ENCODE measurements around the gene ELAVL4.
A peak's percentile ranks its signal among the peaks of the same experiment; 100 is the strongest.

ELAVL4 gene

DNA sequence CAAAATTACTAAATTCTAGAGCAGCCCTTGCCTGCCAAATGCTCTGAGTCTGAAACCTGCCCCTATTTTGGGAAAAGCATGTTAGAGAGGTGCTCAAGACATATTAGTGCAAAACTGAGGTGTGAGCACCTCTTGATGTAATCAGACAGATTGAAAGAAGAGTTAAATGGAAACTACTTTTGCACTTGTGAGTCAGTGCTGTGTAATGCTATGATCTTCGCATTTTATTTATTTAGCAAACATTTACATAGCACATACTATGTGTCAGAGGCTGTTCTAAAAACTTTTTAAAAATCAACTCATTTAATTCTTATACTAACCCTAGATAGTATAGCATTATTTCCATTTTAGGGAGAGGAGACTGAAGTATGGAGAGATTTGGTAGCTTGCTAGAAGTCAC, 138.1 kb downstream of the ELAVL4 start:
- H3K4me1 Mint-ChIP-seq: no peaks in the 10 kb centered on the region
- no peaks in the 10 kb centered on the region for H3K36me3 Mint-ChIP-seq (ENCODE audit: low read depth)
- H3K9me3 Mint-ChIP-seq: peaks cover 12% of the 10 kb centered on the region
- H3K4me3 Mint-ChIP-seq: no peak overlapping the region
- H3K27me3 Mint-ChIP-seq (ENCODE audit: low read depth): peaks cover 3% of the 10 kb centered on the region
- H3K27ac Mint-ChIP-seq: no peak overlapping the region
- TF ChIP-seq, protein P1, sequence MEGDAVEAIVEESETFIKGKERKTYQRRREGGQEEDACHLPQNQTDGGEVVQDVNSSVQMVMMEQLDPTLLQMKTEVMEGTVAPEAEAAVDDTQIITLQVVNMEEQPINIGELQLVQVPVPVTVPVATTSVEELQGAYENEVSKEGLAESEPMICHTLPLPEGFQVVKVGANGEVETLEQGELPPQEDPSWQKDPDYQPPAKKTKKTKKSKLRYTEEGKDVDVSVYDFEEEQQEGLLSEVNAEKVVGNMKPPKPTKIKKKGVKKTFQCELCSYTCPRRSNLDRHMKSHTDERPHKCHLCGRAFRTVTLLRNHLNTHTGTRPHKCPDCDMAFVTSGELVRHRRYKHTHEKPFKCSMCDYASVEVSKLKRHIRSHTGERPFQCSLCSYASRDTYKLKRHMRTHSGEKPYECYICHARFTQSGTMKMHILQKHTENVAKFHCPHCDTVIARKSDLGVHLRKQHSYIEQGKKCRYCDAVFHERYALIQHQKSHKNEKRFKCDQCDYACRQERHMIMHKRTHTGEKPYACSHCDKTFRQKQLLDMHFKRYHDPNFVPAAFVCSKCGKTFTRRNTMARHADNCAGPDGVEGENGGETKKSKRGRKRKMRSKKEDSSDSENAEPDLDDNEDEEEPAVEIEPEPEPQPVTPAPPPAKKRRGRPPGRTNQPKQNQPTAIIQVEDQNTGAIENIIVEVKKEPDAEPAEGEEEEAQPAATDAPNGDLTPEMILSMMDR (IDR thresholded peaks at IDR 0.05; ENCODE audit: unreplicated experiment in 3 of 3): no peak

DNA sequence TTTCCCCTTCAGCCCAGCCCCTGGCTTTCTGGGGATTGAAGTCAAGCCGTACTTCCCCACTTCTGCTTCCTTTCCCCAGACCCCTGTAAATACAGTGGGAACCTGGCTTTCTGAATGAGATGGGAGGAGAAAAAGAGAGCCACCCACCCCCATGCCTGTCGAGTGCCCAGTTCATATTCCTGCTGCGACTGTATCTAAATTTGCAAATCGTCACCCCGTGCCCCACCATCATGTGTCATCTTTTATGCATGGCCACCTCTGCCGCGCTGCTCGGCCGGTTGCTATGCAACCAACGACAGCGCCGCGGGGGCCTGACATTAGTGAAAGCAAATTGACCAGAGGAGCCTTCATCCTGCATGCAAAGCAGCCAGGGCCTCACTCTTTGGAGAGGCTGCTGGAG, 143.0 kb downstream of the ELAVL4 start:
- Mint-ChIP-seq H3K36me3 (ENCODE audit: low read depth) (no peaks in the 10 kb centered on the region), H3K4me1 (no peaks in the 10 kb centered on the region), H3K27me3 (ENCODE audit: low read depth) (peaks cover 6% of the 10 kb centered on the region), H3K9me3 (peaks cover 2% of the 10 kb centered on the region), H3K27ac (peak overlapping the region in 1 of 3 experiments; percentile 30), H3K4me3 (no peak overlapping the region)
- TF ChIP-seq, protein P1 (IDR thresholded peaks at IDR 0.05; ENCODE audit: unreplicated experiment in 3 of 3): no peak

DNA sequence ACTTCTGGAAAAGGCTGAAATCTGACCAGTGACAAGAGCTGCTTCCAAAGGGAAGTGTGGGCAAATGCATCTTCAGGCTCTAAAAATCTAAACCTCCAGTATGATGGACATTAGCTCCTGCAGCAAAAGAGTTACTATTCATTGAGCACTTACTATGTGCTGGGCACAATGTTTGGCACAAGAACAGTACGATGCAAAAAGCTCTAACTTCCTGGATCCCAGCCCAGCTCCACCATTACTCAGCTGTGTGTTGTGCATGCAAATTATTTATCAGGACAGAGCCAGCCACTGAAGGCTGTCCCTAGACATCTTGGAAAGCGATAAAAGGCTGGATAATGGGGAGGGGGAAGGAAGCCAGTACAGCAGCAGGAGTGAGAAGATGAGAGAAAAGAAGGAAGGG, 143.5 kb downstream of the ELAVL4 start:
- Mint-ChIP-seq H3K9me3 (peaks cover 2% of the 10 kb centered on the region), H3K27me3 (ENCODE audit: low read depth) (peaks cover 6% of the 10 kb centered on the region), H3K36me3 (ENCODE audit: low read depth) (no peaks in the 10 kb centered on the region), H3K4me1 (no peaks in the 10 kb centered on the region), H3K4me3 (no peak overlapping the region), H3K27ac (no peak overlapping the region)
- TF ChIP-seq, protein P1 (IDR thresholded peaks at IDR 0.05; ENCODE audit: unreplicated experiment in 3 of 3): no peak

Data from nephron (organoid).